HG03159 (cell line): ENCODE measurements around the gene SEMA3C.

Experiments used
- ATAC-seq: cut with Tn5 transposase; IDR thresholded peaks from one replicate; pipeline ENCODE4 v1.9.1; 2021; ENCODE audit warnings: mild to moderate bottlenecking, moderate library complexity; ENCODE audit not compliant: unreplicated experiment

The SEMA3C gene

GRCh38 chr7:80890426-80891258 is 28.2 kb downstream of the SEMA3C start:
- ATAC-seq, result no peak

GRCh38 chr7:80889525-80889924 is 29.3 kb downstream of the SEMA3C start:
- ATAC-seq, result no peak

GRCh38 chr7:80885757-80886156 is 33.1 kb downstream of the SEMA3C start:
- no peak for ATAC-seq

- ATAC-seq, result no peak
These were observed 34.2 kb downstream of the SEMA3C start for GRCh38 chr7:80884511-80885195.

GRCh38 chr7:80883154-80884025 is 35.5 kb downstream of the SEMA3C start:
- ATAC-seq, result no peak

- ATAC-seq, result no peak
These were observed 36.5 kb downstream of the SEMA3C start for GRCh38 chr7:80882213-80882801.

GRCh38 chr7:80881351-80881900 is 37.4 kb downstream of the SEMA3C start:
- no peak for ATAC-seq

GRCh38 chr7:80879849-80880248 is 39.0 kb downstream of the SEMA3C start:
- no peak for ATAC-seq

GRCh38 chr7:80876894-80877414 is 41.9 kb downstream of the SEMA3C start:
- ATAC-seq, result no peak

- no peak for ATAC-seq
These were observed 43.2 kb downstream of the SEMA3C start for GRCh38 chr7:80875537-80876120.

- ATAC-seq, result no peak
These were observed 45.7 kb downstream of the SEMA3C start for GRCh38 chr7:80873140-80873539.

GRCh38 chr7:80871228-80871627 is 47.6 kb downstream of the SEMA3C start:
- no peak for ATAC-seq

GRCh38 chr7:80870813-80871212 is 48.0 kb downstream of the SEMA3C start:
- ATAC-seq, result no peak

GRCh38 chr7:80869821-80870751 is 48.8 kb downstream of the SEMA3C start:
- ATAC-seq, result no peak

GRCh38 chr7:80869106-80869784 is 49.6 kb downstream of the SEMA3C start:
- ATAC-seq, result no peak

- no peak for ATAC-seq
These were observed 50.3 kb downstream of the SEMA3C start for GRCh38 chr7:80868566-80868965.

- no peak for ATAC-seq
These were observed 58.3 kb downstream of the SEMA3C start for GRCh38 chr7:80860554-80860953.

GRCh38 chr7:80859272-80859970 is 59.4 kb downstream of the SEMA3C start:
- ATAC-seq, result no peak
